B cell (primary cell): ENCODE results near the gene CYFIP1. TPM values are rescaled to one million over a fixed set of nuclear protein-coding genes. Genes with fewer than 3 reads are reported as not detected.

ENCODE experiments used
- ATAC-seq: fragments of 200-7000 bp; cut with Tn5 transposase; one replicate; pipeline ENCODE4 v1.10.0; 2021; ENCODE audit warnings: low read depth, mild to moderate bottlenecking, moderate number of reproducible peaks, moderate library complexity
- CTCF ChIA-PET: fragments of 350-600 bp; sonication (Branson Sonifier 250); formaldehyde crosslinking; loops from one replicate; lab custom pipeline; 2021; ENCODE audit warnings: antibody characterized with exemption, inconsistent platforms; lab: Charles Lee
- POLR2A ChIA-PET: fragments of 350-600 bp; sonication (Branson Sonifier 250); formaldehyde crosslinking; loops from one replicate; lab custom pipeline; 2021; ENCODE audit warnings: antibody characterized with exemption; lab: Charles Lee
- DNase-seq: peaks from one replicate; pipeline ENCODE4 v3.0.0; 2013
- H2AFZ ChIP-seq: 2 replicates; pipeline ENCODE4 v1.6.1; 2012; ENCODE audit warnings: mild to moderate bottlenecking, low read depth, low read length; ENCODE audit not compliant: insufficient read depth, poor library complexity, severe bottlenecking
- H3K27ac ChIP-seq, 2 donors: 1 replicate in 1 of 2; 2 replicates in 1 of 2; pipeline ENCODE4 v1.5.1; 2012 to 2013; ENCODE audit warnings: low read length in 2 of 2, mild to moderate bottlenecking in 2 of 2, moderate library complexity in 1 of 2
- H3K27me3 ChIP-seq, 4 experiments: fragments of 200-600 bp in 1 of 4; sonication (generic) in 1 of 4; replicated peaks in 1 of 4; 1 replicate in 2 of 4; 2 replicates in 2 of 4; pipeline versions ENCODE4 v1.6.1 to v1.7.0; 2013 to 2016; ENCODE audit warnings: low read length in 3 of 4, mild to moderate bottlenecking in 2 of 4, mixed read lengths in 1 of 4, moderate library complexity in 1 of 4; ENCODE audit not compliant: insufficient read depth in 4 of 4, control insufficient read depth in 3 of 4; ENCODE audit errors: control extremely low read depth in 1 of 4
- H3K36me3 ChIP-seq, 2 experiments: replicated peaks in 1 of 2; 1 replicate in 1 of 2; 2 replicates in 1 of 2; pipeline versions ENCODE4 v1.6.1 to v1.7.1; 2013; ENCODE audit warnings: low read length in 1 of 2; ENCODE audit not compliant: insufficient read depth in 2 of 2, control insufficient read depth in 1 of 2; ENCODE audit errors: control extremely low read depth in 1 of 2, extremely low read depth in 1 of 2
- H3K4me1 ChIP-seq, 2 donors: fragments of 200-600 bp in 1 of 2; sonication (generic) in 1 of 2; 1 replicate in 1 of 2; 2 replicates in 1 of 2; pipeline versions ENCODE4 v1.5.1 to v1.6.1; 2013 to 2017; ENCODE audit warnings: low read length in 2 of 2; ENCODE audit not compliant: control insufficient read depth in 2 of 2, insufficient read depth in 2 of 2
- H3K4me2 ChIP-seq: replicated peaks from 2 replicates; pipeline ENCODE3; 2012; ENCODE audit warnings: mild to moderate bottlenecking, low read depth, low read length; ENCODE audit not compliant: poor library complexity, severe bottlenecking
- H3K4me3 ChIP-seq, 5 experiments: fragments of 200-600 bp in 1 of 5; sonication (generic) in 1 of 5; 1 replicate in 3 of 5; 2 replicates in 2 of 5; pipeline versions ENCODE4 v1.5.1 to v1.7.0; 2011 to 2016; ENCODE audit warnings: low read length in 4 of 5, mild to moderate bottlenecking in 4 of 5, low read depth in 2 of 5, control low read depth in 1 of 5, moderate library complexity in 1 of 5; ENCODE audit not compliant: insufficient read depth in 1 of 5; ENCODE audit errors: control extremely low read depth in 1 of 5, extremely low read depth in 1 of 5
- H3K79me2 ChIP-seq: fragments of 200-600 bp; sonication (generic); one replicate; pipeline ENCODE4 v1.6.0; 2016; ENCODE audit warnings: low read length; ENCODE audit not compliant: control insufficient read depth, insufficient read depth
- H3K9ac ChIP-seq: fragments of 200-600 bp; sonication (generic); 2 replicates; pipeline ENCODE4 v1.6.1; 2017; ENCODE audit warnings: mild to moderate bottlenecking, low read length, moderate library complexity
- H3K9me3 ChIP-seq, 3 donors: one replicate each; pipeline versions ENCODE4 v1.6.1 to v1.7.1; 2013; ENCODE audit warnings: low read length in 2 of 3; ENCODE audit not compliant: control insufficient read depth in 2 of 3, insufficient read depth in 1 of 3; ENCODE audit errors: control extremely low read depth in 1 of 3
- H4K20me1 ChIP-seq: 2 replicates; pipeline ENCODE4 v1.6.0; 2012; ENCODE audit warnings: mild to moderate bottlenecking, low read length; ENCODE audit not compliant: insufficient read depth, control insufficient read depth, poor library complexity, severe bottlenecking
- H3K27ac Mint-ChIP-seq: one replicate; pipeline ENCODE4 v1.8.0; 2021; ENCODE audit warnings: mixed read lengths
- H3K27me3 Mint-ChIP-seq: one replicate; pipeline ENCODE4 v1.8.0; 2021; ENCODE audit warnings: mixed read lengths
- H3K4me1 Mint-ChIP-seq: one replicate; pipeline ENCODE4 v1.8.0; 2021; ENCODE audit warnings: mixed read lengths
- H3K4me3 Mint-ChIP-seq: one replicate; pipeline ENCODE4 v1.8.0; 2021; ENCODE audit warnings: mixed read lengths
- H3K9me3 Mint-ChIP-seq: one replicate; pipeline ENCODE4 v1.8.0; 2022; ENCODE audit warnings: mixed read lengths; ENCODE audit not compliant: insufficient read depth
- EZH2 ChIP-seq: IDR thresholded peaks from 2 replicates; pipeline ENCODE4 v1.6.1; 2012; ENCODE audit warnings: borderline replicate concordance, low read depth, mild to moderate bottlenecking, moderate library complexity, low read length; ENCODE audit not compliant: insufficient read depth, poor library complexity, severe bottlenecking
- WGBS: methylation state at CpG from one replicate; pipeline ENCODE4 v1.1.5; 2013; ENCODE audit warnings: missing lambda C conversion rate; ENCODE audit not compliant: insufficient coverage; 5-methylcytosine and 5-hydroxymethylcytosine counted together
- intact Hi-C: fragments of 100-400 bp; cut with micrococcal nuclease; formaldehyde crosslinking; loops from one replicate; pipeline ENCODE4 v1.10.0; 2022
- polyA plus RNA-seq: library from polyadenylated mRNA; depleted of rRNA; stranded (reverse); fragments of >200 nt; gene quantifications from 2 replicates; pipeline ENCODE4 v1.2.3, GENCODE V29; 2012
- total RNA-seq, 2 donors: library from RNA; stranded (reverse); fragments of 120-200 nt in 1 of 2; gene quantifications; 1 replicate in 1 of 2; 2 replicates in 1 of 2; pipeline versions ENCODE4 v1.2.3 to v1.2.4, GENCODE V29; 2013 to 2022
- TF ChIP-seq, protein P1 (sequence below): fragments of 200-600 bp; IDR thresholded peaks from one replicate; pipeline ENCODE4 v1.8.0; 2022; ENCODE audit warnings: antibody characterized with exemption, mild to moderate bottlenecking

The CYFIP1 gene
- total and polyA plus RNA-seq, 2 donors (not counting 1 experiment from before 2014, with no cell fraction given) = 6.2 to 13.5 TPM

DNA sequence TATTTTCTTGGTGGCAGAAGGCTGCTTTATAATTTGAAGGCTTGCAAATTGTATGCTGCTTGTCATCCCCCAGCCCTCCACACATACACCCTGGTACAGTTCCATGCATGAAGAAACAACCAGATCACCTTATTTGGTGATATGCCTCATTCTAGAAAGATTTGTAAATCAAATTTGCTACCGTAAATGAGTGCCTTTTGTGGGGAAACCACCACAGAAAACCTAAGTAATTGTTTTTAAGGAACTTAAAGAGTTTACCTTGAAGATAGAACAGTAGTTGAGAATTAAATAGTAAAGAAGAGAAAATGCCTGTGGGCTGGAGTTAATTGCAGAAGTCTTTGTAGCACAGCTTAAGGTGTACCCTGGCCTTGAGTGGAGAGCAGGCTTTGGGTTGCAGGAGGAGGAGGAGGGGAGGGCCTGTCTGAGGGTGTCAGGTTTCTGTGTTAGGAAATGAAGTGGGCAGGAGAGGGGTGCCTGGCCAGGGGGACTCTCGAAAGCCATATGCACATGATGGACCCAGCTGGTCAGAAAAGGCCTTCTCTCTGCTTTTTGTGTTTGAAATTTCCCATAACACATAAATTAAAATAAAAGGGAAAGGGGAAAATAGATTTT is 134.8 kb downstream of the CYFIP1 start:
- Mint-ChIP-seq H3K4me1 (peaks cover 63% of the 10 kb centered on the region), H3K9me3 (no peaks in the 10 kb centered on the region), H3K4me3 (no peak overlapping the region), H3K27ac (peak overlapping the region; percentile 32), H3K27me3 (no peaks in the 10 kb centered on the region)
- ATAC-seq (peak; percentile 28), DNase-seq (peak; percentile 38)
- peak overlapping the region; percentile 21 for H3K4me2 ChIP-seq
- peaks cover 39 to 50% of the 10 kb centered on the region in 2 donors for H3K4me1 ChIP-seq
- peaks cover 100% of the 10 kb centered on the region for H3K79me2 ChIP-seq
- intact Hi-C loops = no loop called here
- H4K20me1 ChIP-seq = peaks cover 94% of the 10 kb centered on the region
- POLR2A ChIA-PET = no interaction called here
- H2AFZ ChIP-seq = no peak overlapping the region
- CTCF ChIA-PET = no interaction called here
- peaks cover 6 to 51% of the 10 kb centered on the region in 2 experiments for H3K36me3 ChIP-seq
- H3K9ac ChIP-seq = no peak overlapping the region
- H3K9me3 ChIP-seq = no peaks in the 10 kb centered on the region
- no peaks in the 10 kb centered on the region for H3K27me3 ChIP-seq
- peak overlapping the region; percentile 34 to 64 for H3K27ac ChIP-seq
- TF ChIP-seq, protein P1, sequence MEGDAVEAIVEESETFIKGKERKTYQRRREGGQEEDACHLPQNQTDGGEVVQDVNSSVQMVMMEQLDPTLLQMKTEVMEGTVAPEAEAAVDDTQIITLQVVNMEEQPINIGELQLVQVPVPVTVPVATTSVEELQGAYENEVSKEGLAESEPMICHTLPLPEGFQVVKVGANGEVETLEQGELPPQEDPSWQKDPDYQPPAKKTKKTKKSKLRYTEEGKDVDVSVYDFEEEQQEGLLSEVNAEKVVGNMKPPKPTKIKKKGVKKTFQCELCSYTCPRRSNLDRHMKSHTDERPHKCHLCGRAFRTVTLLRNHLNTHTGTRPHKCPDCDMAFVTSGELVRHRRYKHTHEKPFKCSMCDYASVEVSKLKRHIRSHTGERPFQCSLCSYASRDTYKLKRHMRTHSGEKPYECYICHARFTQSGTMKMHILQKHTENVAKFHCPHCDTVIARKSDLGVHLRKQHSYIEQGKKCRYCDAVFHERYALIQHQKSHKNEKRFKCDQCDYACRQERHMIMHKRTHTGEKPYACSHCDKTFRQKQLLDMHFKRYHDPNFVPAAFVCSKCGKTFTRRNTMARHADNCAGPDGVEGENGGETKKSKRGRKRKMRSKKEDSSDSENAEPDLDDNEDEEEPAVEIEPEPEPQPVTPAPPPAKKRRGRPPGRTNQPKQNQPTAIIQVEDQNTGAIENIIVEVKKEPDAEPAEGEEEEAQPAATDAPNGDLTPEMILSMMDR = no peak
- no peak for TF ChIP-seq EZH2
- no peak overlapping the region for H3K4me3 ChIP-seq
- WGBS = no CpG with 5 or more reads among the region's 2 CpGs

DNA sequence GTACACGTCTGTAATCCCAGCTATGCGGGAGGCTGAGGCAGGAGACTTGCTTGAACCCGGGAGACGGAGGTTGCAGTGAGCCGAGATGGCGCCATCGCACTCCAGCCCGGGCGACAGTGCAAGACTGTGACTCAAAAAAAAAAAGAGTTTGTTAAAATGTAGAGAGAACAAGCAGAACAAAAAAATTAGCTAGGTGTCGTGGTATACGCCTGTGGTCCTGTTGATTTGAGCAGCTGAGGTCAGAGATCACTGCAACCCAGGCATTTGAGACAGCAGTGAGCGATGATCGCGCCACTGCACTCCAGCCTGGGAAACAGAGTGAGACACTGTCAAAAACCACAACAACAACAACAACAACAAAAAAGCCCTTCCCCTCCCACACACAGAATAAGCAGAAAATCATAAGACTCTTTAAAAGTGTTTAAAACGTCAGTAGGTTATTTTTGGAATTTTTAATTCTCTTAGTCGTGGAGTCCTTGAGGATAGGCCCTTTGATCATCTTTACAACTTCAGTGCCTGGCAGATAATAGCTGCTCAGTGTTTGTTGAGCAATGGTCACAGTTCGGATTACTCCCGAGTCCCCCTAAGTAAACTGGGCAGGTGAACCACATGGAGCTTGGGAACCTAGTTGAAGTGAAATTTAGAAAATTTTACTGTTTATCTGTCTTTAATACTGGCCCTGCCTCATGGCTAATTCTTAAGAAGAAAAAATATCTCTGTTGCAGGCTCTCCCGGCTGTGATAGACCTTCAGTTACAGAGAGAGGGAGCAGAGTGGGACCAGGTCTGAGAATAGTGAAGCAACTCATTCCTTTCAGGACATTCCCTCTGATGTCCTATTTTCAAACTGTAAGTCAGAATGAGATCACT is 135.5 kb downstream of the CYFIP1 start:
- H3K27ac ChIP-seq = peak overlapping the region; percentile 34 to 64
- H3K27me3 ChIP-seq = no peaks in the 10 kb centered on the region
- no peak overlapping the region for H3K4me3 ChIP-seq
- H3K79me2 ChIP-seq = peaks cover 94% of the 10 kb centered on the region
- ATAC-seq (no peak), DNase-seq (no peak)
- ChIA-PET POLR2A (no interaction called here), CTCF (no interaction called here)
- intact Hi-C loops = loop anchor here (5.0 kb wide), 1 partner anchor 88 kb away; no protein-coding TSS in a partner anchor
- H3K27me3 Mint-ChIP-seq = no peaks in the 10 kb centered on the region
- no peak for TF ChIP-seq EZH2
- TF ChIP-seq, protein P1 = no peak
- peak overlapping the region; percentile 21 for H3K4me2 ChIP-seq
- no peak overlapping the region for H3K9ac ChIP-seq
- peaks cover 87% of the 10 kb centered on the region for H4K20me1 ChIP-seq
- H3K36me3 ChIP-seq = peaks cover 6 to 45% of the 10 kb centered on the region in 2 experiments
- H3K9me3 ChIP-seq = no peaks in the 10 kb centered on the region
- peak overlapping the region; percentile 76 for H3K27ac Mint-ChIP-seq
- WGBS = 81% methylated on average over 14 of the region's 19 CpGs
- no peaks in the 10 kb centered on the region for H3K9me3 Mint-ChIP-seq
- peak overlapping the region; percentile 6 for H3K4me3 Mint-ChIP-seq
- peaks cover 59% of the 10 kb centered on the region for H3K4me1 Mint-ChIP-seq
- peaks cover 37 to 46% of the 10 kb centered on the region in 2 donors for H3K4me1 ChIP-seq
- H2AFZ ChIP-seq = no peak overlapping the region
